Stimulated activated CD4-positive, alpha-beta T cell treated with anti-CD3 and anti-CD28 coated beads, Interleukin-15, amount 100 ng/mL, for 48 hours (primary cell): ENCODE results near the gene EIPR1.

ENCODE experiments used
- DNase-seq, 2 donors: peaks; one replicate each; pipeline ENCODE4 v3.0.0-alpha.2; 2020; ENCODE audit warnings: low read depth in 2 of 2

Gene EIPR1

GRCh38 chr2:3324036-3324386 is 53.6 kb downstream of the EIPR1 start:
- DNase-seq: no peak

- no peak for DNase-seq
Observed at GRCh38 chr2:3323360-3324035, 54.1 kb downstream of the EIPR1 start.

GRCh38 chr2:3322311-3322970 is 55.2 kb downstream of the EIPR1 start:
- no peak for DNase-seq

- DNase-seq: no peak
Observed at GRCh38 chr2:3321825-3322224, 55.8 kb downstream of the EIPR1 start.

GRCh38 chr2:3320910-3321605 is 56.6 kb downstream of the EIPR1 start:
- no peak for DNase-seq

- no peak for DNase-seq
Observed at GRCh38 chr2:3319745-3320566, 57.7 kb downstream of the EIPR1 start.

GRCh38 chr2:3319134-3319533 is 58.5 kb downstream of the EIPR1 start:
- no peak for DNase-seq

- DNase-seq: no peak
Observed at GRCh38 chr2:3317871-3318590, 59.6 kb downstream of the EIPR1 start.

- no peak for DNase-seq
Observed at GRCh38 chr2:3317277-3317685, 60.3 kb downstream of the EIPR1 start.

GRCh38 chr2:3316456-3317276 is 61.0 kb downstream of the EIPR1 start:
- no peak for DNase-seq

- no peak for DNase-seq
Observed at GRCh38 chr2:3314626-3315025, 63.0 kb downstream of the EIPR1 start.

- DNase-seq: no peak
Observed at GRCh38 chr2:3313781-3314375, 63.7 kb downstream of the EIPR1 start.

- DNase-seq: no peak
Observed at GRCh38 chr2:3312576-3313345, 64.9 kb downstream of the EIPR1 start.

GRCh38 chr2:3311601-3312000 is 66.0 kb downstream of the EIPR1 start:
- DNase-seq: no peak

- DNase-seq: no peak
Observed at GRCh38 chr2:3309496-3310355, 67.9 kb downstream of the EIPR1 start.

- DNase-seq: no peak
Observed at GRCh38 chr2:3307901-3308300, 69.7 kb downstream of the EIPR1 start.

- DNase-seq: no peak
Observed at GRCh38 chr2:3307236-3307635, 70.4 kb downstream of the EIPR1 start.

GRCh38 chr2:3305952-3306351 is 71.7 kb downstream of the EIPR1 start:
- no peak for DNase-seq

- DNase-seq: no peak
Observed at GRCh38 chr2:3305431-3305830, 72.2 kb downstream of the EIPR1 start.
